DMS79 (cell line): ENCODE results near the gene IMMP2L.

Source experiments
- DNase-seq: peaks from one replicate; lab custom pipeline; 2025; lab: John Stamatoyannopoulos, UW

IMMP2L gene

GRCh38 chr7:111101856-111102646 is 460.2 kb downstream of the IMMP2L start:
- DNase-seq, result no peak

- no peak for DNase-seq
Observed at GRCh38 chr7:111098926-111099250, 463.4 kb downstream of the IMMP2L start.

- no peak for DNase-seq
Observed at GRCh38 chr7:111098011-111098925, 464.0 kb downstream of the IMMP2L start.

- DNase-seq, result no peak
Observed at GRCh38 chr7:111096997-111097396, 465.3 kb downstream of the IMMP2L start.

DNA sequence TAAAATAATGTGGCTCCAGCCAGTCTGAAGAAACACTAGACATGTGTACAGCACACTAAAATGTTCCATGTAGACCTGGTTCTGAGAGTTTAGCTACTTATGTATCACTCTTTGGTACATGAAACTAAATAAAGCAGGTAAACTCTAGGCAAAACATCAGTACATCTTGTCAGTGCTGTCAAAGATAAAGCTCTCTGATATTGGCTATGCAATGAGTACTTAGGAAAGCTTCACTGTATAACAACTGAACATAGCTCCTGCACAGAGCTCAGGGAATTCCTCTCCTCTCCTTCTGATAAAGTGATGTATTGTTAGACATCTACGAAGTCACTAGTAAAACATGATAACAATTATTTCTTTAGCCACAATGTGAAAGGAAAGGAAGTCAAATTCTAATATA is 467.9 kb downstream of the IMMP2L start:
- DNase-seq, result no peak

DNA sequence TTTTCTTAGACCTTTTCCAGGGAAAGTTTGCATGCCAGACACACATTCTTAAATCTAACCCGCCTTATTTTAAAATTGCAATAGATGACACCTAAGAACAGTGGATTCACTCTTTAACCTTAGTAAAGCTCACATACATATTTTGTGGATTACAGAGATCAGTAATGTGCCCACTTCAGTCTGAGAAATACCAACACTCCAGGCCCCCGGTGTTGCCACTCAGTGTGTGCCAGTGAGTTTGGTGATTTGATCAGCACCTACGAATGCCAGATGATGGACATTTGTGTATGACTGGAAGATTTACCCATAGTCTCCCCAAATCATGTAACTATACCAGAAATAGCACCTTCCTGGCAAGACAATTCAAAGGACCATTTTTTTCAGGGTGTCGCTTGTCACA is 468.8 kb downstream of the IMMP2L start:
- DNase-seq, result no peak

- no peak for DNase-seq
Observed at GRCh38 chr7:111092406-111093236, 469.7 kb downstream of the IMMP2L start.

DNA sequence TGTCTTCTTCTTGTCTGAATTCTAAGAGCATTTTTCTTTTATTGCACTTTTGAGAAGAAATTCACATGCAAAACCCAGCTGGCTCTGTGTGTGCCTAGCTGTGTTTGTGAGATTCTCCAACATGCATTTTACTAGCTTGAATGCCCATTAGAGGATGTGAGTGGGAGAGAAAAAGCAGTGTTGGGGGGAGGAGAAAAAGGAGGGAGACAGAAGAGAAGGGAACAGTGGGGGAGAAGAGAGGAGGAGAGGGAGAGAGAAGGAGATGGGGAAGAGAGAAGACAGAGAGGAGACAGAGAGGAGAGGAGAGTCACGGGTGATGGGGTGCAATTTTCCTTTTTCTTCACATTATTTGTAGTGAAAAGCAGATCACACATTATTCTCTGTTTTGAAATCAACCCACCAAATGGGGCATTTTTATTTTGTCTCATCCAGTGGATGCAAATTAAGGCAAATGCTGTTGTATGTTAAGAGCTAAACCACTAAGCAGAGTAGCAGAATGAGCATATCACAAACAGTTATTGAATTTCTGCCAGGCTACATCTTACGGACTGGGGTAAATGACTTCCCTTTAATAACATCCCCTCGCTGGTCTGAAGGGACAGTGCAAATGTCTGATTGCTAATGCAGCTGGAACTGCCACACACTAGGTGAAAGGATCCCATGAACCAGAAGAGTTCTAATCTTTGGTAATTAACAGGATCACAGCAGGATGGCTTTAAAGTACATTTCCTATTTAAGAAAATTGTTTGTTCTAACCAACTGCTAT is 470.5 kb downstream of the IMMP2L start:
- DNase-seq, result peak; percentile 41

DNA sequence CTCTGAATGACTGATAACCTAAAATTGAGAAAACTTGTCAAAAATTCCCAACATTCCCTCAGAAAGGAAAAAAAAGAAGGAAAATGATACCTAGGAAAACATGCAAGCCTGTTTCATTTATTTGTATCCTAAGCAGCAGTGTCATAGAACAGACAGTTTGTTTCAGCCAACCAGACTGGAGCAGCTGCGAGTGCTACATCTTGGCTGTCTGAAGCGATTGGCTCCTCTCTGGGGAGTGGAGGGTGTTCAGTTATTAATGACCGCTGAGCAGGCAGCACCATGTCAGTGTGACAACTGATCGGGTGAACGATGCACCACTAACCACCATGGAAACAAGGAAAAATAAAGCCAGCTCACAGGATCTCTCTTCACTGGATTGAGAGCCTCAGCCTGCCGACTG is 471.4 kb downstream of the IMMP2L start, which contains the start of gene LRRN3:
Gene LRRN3 (plus strand): TSS at position 282 of the 400 bp plus-strand sequence. CDS start 31,646 bp downstream, outside the sequence.
- peak; percentile 73 for DNase-seq

- DNase-seq, result peak; percentile 7
Observed at GRCh38 chr7:111089822-111090426, 472.4 kb downstream of the IMMP2L start.

- DNase-seq, result no peak
Observed at GRCh38 chr7:111088328-111088727, 474.0 kb downstream of the IMMP2L start.

- DNase-seq, result no peak
Observed at GRCh38 chr7:111086532-111086931, 475.8 kb downstream of the IMMP2L start.

GRCh38 chr7:111085356-111085755 is 476.9 kb downstream of the IMMP2L start:
- DNase-seq, result no peak

DNA sequence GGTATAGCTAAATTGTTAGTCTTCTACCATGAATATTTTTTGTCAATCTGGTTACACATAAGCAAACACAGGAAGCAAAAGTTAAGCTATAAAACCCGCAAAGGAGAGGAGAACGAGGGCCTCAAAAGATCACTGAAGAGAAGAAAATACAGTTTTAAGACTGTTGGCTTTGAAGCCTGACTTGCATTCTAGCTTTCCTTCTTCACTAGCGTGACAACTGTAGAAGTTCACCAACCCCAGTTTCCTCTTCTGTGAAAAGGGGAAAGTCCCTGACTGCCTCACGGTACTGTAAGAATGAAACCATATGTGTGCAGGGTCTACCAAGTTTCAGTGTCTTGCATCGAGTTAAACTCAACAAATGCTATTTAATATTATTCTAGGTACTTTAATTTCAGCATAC is 478.9 kb downstream of the IMMP2L start:
- no peak for DNase-seq

DNA sequence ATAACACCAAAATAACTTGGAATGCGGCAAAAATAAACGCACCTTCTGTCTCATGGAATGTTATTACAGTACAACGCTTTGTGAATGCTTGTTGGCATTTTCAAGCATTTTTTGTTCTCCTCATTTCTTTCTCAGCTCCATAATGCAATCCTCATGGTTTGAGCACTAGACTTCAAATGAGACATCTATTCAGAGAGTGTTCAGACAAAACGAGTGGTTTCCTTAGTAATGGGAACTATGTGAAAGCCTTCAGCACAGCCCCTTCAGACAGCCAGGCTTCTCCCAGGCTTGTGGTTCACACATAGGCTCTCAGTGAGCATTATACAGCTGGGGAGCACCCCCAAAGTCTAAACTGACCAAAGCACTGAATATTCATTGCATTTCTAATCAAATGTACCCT is 479.9 kb downstream of the IMMP2L start:
- no peak for DNase-seq

DNA sequence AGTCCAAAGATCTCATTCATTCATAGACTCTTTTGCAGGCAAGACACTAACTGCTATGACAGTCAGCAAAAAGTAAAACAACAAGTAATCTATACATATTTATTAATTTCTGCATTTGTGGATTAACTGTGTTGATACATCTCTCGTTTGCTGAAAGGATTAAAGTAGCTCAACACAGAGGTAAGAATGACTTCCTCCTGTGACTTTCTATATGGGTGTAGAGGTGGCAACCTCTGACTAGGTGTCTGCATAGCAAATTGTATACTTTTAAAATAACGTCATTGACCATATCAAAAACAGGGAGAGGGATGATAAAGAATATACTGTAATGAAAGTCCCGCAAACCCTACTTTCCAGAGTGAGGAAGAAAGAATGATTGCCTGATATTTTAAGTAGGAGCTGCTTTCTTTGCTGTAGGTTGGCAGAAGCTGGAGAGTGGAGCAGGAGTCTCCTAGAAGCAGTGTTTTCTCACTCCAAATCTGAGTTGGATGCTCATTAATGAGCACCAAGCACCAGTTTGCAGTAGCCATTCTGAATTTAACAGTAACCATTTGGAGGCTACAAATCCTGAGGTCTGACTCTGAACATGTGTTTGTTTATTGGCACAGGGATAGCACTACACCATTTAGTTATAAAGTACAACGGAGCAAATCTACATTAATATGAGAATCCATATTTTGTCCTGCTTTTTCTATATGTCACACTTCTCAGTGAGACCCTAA is 480.6 kb downstream of the IMMP2L start:
- no peak for DNase-seq

GRCh38 chr7:111080495-111081105 is 481.7 kb downstream of the IMMP2L start:
- no peak for DNase-seq

DNA sequence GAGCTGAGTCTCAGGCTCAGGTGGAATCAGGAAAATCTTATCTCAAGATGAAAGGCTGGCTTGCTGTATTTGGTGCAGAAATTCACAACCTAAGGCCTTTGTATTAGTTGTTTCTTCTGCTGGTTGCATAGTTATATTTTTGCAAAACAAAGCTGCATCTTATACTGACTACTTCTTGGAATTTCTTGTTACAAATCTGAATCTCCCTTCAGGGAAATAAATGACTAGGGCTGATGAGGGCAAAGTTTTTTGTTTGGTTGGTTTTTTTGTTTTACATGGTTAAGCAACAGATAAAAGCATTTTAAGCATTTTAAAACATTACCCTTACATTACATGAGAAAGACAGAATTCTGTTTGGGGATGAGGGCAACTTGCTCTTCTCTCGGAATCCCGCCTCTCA is 485.3 kb downstream of the IMMP2L start:
- no peak for DNase-seq

GRCh38 chr7:111076205-111076604 is 486.1 kb downstream of the IMMP2L start:
- no peak for DNase-seq

DNA sequence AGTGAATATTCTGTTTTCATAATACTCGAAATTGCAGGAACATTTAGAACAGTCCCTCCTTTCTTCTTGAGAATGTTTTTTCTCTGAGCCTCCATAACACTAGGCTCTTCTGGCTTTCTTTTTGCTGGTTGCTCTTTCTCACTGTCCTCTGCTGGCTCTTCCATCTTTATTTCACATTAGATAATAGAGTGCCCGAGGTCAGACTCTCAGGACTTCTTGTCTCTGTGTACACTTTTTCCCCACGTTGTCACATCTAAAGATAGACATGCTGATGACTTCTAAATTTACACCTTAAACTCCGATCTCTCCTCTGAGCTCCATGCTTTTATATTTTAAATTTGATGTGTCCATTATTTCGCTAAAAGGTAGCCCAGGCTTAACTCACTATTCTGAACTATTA is 486.8 kb downstream of the IMMP2L start:
- DNase-seq, result no peak
